Thyroid gland (tissue), 4 donors: ENCODE results near the gene SLC36A2. TPM values are rescaled to one million over a fixed set of nuclear protein-coding genes. Genes with fewer than 3 reads are reported as not detected.
"Not testable (repeated sequence)": the region's sequence is repeated elsewhere in the genome, so short reads cannot be mapped to it uniquely, and the experiment has no call there.

Experiments
- DNase-seq, 2 donors: peaks; one replicate each; pipeline ENCODE4 v3.0.0-alpha.2; 2019
- H3K27ac ChIP-seq, 3 donors: fragments of 200-600 bp; sonication (generic); 1 replicate in 2 of 3; 2 replicates in 1 of 3; pipeline ENCODE4 v1.5.1; 2016 to 2019; ENCODE audit warnings: mild to moderate bottlenecking in 1 of 3, moderate library complexity in 1 of 3
- H3K27me3 ChIP-seq: fragments of 200-600 bp; sonication (generic); one replicate; pipeline ENCODE4 v1.5.1; 2019
- H3K36me3 ChIP-seq, 2 donors: fragments of 200-600 bp; sonication (generic); one replicate each; pipeline ENCODE4 v1.5.1; 2016 to 2019
- H3K4me1 ChIP-seq, 2 donors: fragments of 200-600 bp; sonication (generic); one replicate each; pipeline ENCODE4 v1.5.1; 2017 to 2019
- H3K4me3 ChIP-seq, 3 donors: fragments of 200-600 bp; sonication (generic); replicated peaks in 1 of 3; 1 replicate in 2 of 3; 2 replicates in 1 of 3; pipeline ENCODE4 v1.5.1; 2016; ENCODE audit warnings: mild to moderate bottlenecking in 1 of 3
- H3K9me3 ChIP-seq: fragments of 200-600 bp; sonication (generic); one replicate; pipeline ENCODE4 v1.5.1; 2017
- CTCF ChIP-seq, 6 experiments: fragments of 200-600 bp in 3 of 6; fragments of 450-650 bp in 3 of 6; sonication (generic) in 3 of 6; IDR thresholded peaks; one replicate each; pipeline ENCODE4 v1.5.1; 2016 to 2019; ENCODE audit warnings: antibody characterized with exemption in 6 of 6, mild to moderate bottlenecking in 2 of 6, inconsistent platforms in 1 of 6, moderate library complexity in 1 of 6
- POLR2A ChIP-seq, 2 donors: fragments of 450-650 bp; IDR thresholded peaks; one replicate each; pipeline ENCODE4 v1.6.1; 2017; ENCODE audit warnings: antibody characterized with exemption in 2 of 2, mild to moderate bottlenecking in 2 of 2, moderate library complexity in 1 of 2
- WGBS, 2 donors: methylation state at CpG; one replicate each; pipeline ENCODE4 v1.1.5; 2017; 5-methylcytosine and 5-hydroxymethylcytosine counted together
- intact Hi-C: fragments of 100-400 bp; cut with DNase I; formaldehyde crosslinking; loops from one replicate; pipeline ENCODE4 v1.15.1; 2023
- total RNA-seq, 4 donors: library from RNA; depleted of rRNA; stranded (reverse); fragments of >200 nt; gene quantifications; one replicate each; pipeline ENCODE4 v1.2.3, GENCODE V29; 2016

SLC36A2 gene
- total RNA-seq, 4 donors from 2014 or later, result not detected

GRCh38 chr5:151310932-151311331 is 36.4 kb downstream of the SLC36A2 start:
- intact Hi-C loops, result no loop called here
- H3K9me3 ChIP-seq, result no peaks in the 10 kb centered on the region
- H3K27me3 ChIP-seq, result no peaks in the 10 kb centered on the region
- TF ChIP-seq POLR2A (IDR thresholded peaks at IDR 0.05) (no peak), CTCF (IDR thresholded peaks at IDR 0.05) (no peak)
- no peak overlapping the region for H3K4me3 ChIP-seq
- no peak for DNase-seq
- H3K27ac ChIP-seq, result no peak overlapping the region
- H3K36me3 ChIP-seq, result no peaks in the 10 kb centered on the region
- H3K4me1 ChIP-seq, result no peaks in the 10 kb centered on the region

GRCh38 chr5:151309821-151310220 is 37.5 kb downstream of the SLC36A2 start:
- WGBS, 2 donors, result 86 to 96% methylated on average over 15 of the region's 15 CpGs
- DNase-seq, H3K27me3 ChIP-seq, H3K27ac ChIP-seq, H3K4me3 ChIP-seq, H3K4me1 ChIP-seq, H3K36me3 ChIP-seq, H3K9me3 ChIP-seq, intact Hi-C loops: not testable (repeated sequence)

GRCh38 chr5:151309266-151309665 is 38.1 kb downstream of the SLC36A2 start:
- H3K9me3 ChIP-seq, H3K27me3 ChIP-seq, H3K27ac ChIP-seq, H3K36me3 ChIP-seq, intact Hi-C loops, DNase-seq, H3K4me3 ChIP-seq, H3K4me1 ChIP-seq: not testable (repeated sequence)
- 96% methylated on average over 15 to 17 of the region's 27 CpGs for WGBS, 2 donors

GRCh38 chr5:151303666-151304065 is 43.7 kb downstream of the SLC36A2 start, which contains the start of gene SLC36A3:
SLC36A3 (minus strand) TSS chr5:151303766; CDS start chr5:151303354, 412 bp downstream.
- H3K27me3 ChIP-seq, result no peaks in the 10 kb centered on the region
- H3K4me3 ChIP-seq, result no peak within 1 kb of the TSS
- H3K27ac ChIP-seq, result no peak within 1 kb of the TSS
- 87 to 92% methylated on average over 2 of the region's 2 CpGs for WGBS, 2 donors
- no peaks in the 10 kb centered on the region for H3K36me3 ChIP-seq
- DNase-seq, result no peak
- no peak for TF ChIP-seq POLR2A (IDR thresholded peaks at IDR 0.05)
- no peaks in the 10 kb centered on the region for H3K4me1 ChIP-seq
- no peaks in the 10 kb centered on the region for H3K9me3 ChIP-seq
- intact Hi-C loops, result no loop called here

GRCh38 chr5:151298063-151298855 is 49.1 kb downstream of the SLC36A2 start:
- no peaks in the 10 kb centered on the region for H3K4me1 ChIP-seq
- TF ChIP-seq CTCF (IDR thresholded peaks at IDR 0.05) (peak in 3 of 6 experiments; percentile 30 to 49 (median 35)), POLR2A (IDR thresholded peaks at IDR 0.05) (no peak)
- no peaks in the 10 kb centered on the region for H3K27me3 ChIP-seq
- peak; percentile 20 to 22 for DNase-seq
- H3K4me3 ChIP-seq, result no peak overlapping the region
- intact Hi-C loops, result no loop called here
- no peak overlapping the region for H3K27ac ChIP-seq
- no peaks in the 10 kb centered on the region for H3K36me3 ChIP-seq
- 62 to 66% methylated on average over 6 of the region's 6 CpGs for WGBS, 2 donors
- H3K9me3 ChIP-seq, result no peaks in the 10 kb centered on the region

GRCh38 chr5:151296974-151297373 is 50.4 kb downstream of the SLC36A2 start:
- Histone ChIP-seq H3K4me3 (no peak overlapping the region), H3K27me3 (no peaks in the 10 kb centered on the region), H3K4me1 (no peaks in the 10 kb centered on the region), H3K27ac (no peak overlapping the region), H3K9me3 (no peaks in the 10 kb centered on the region), H3K36me3 (no peaks in the 10 kb centered on the region)
- no peak for DNase-seq
- WGBS, 2 donors, result 70 to 85% methylated on average over 2 of the region's 2 CpGs
- intact Hi-C loops, result no loop called here
- no peak for TF ChIP-seq POLR2A (IDR thresholded peaks at IDR 0.05)
- no peak for TF ChIP-seq CTCF (IDR thresholded peaks at IDR 0.05)
